Esophagus muscularis mucosa (tissue), 4 donors: Measurements from ENCODE around the gene SLAMF9. TPM values are rescaled to one million over a fixed set of nuclear protein-coding genes. Genes with fewer than 3 reads are reported as not detected.

ENCODE experiments used
- DNase-seq: peaks from one replicate; pipeline ENCODE4 v3.0.0-alpha.2; 2017; ENCODE audit errors: extremely low spot score
- H3K27ac ChIP-seq, 4 donors: fragments of 200-600 bp; sonication (generic); replicated peaks in 1 of 4; 1 replicate in 3 of 4; 2 replicates in 1 of 4; pipeline ENCODE4 v1.5.1; 2016 to 2019; ENCODE audit warnings: mild to moderate bottlenecking in 1 of 4
- H3K27me3 ChIP-seq, 4 donors: fragments of 200-600 bp; sonication (generic); one replicate each; pipeline versions ENCODE4 v1.5.1 to v1.6.0; 2016 to 2019
- H3K36me3 ChIP-seq, 4 donors: fragments of 200-600 bp; sonication (generic); one replicate each; pipeline ENCODE4 v1.5.1; 2016 to 2019
- H3K4me1 ChIP-seq, 4 donors: fragments of 200-600 bp; sonication (generic); one replicate each; pipeline ENCODE4 v1.5.1; 2016 to 2019
- H3K4me3 ChIP-seq, 4 donors: fragments of 200-600 bp; sonication (generic); 1 replicate in 2 of 4; 2 replicates in 2 of 4; pipeline ENCODE4 v1.5.1; 2016 to 2019; ENCODE audit warnings: mild to moderate bottlenecking in 4 of 4, moderate library complexity in 1 of 4
- H3K9me3 ChIP-seq, 4 donors: fragments of 200-600 bp; sonication (generic); 1 replicate in 3 of 4; 2 replicates in 1 of 4; pipeline ENCODE4 v1.5.1; 2016 to 2019
- EP300 ChIP-seq: sonication (generic); formaldehyde crosslinking; IDR thresholded peaks from one replicate; pipeline ENCODE4 v1.6.1; 2017; ENCODE audit warnings: antibody characterized with exemption
- POLR2A ChIP-seq: fragments of 450-650 bp; IDR thresholded peaks from one replicate; pipeline ENCODE4 v1.6.1; 2017; ENCODE audit warnings: antibody characterized with exemption, moderate library complexity, mild to moderate bottlenecking, low read depth
- POLR2AphosphoS5 ChIP-seq, 2 donors: sonication (generic); formaldehyde crosslinking; IDR thresholded peaks; one replicate each; pipeline ENCODE4 v1.6.1; 2017; ENCODE audit warnings: antibody characterized with exemption in 2 of 2
- WGBS: methylation state at CpG from one replicate; pipeline ENCODE4 v1.1.5; 2018; 5-methylcytosine and 5-hydroxymethylcytosine counted together
- intact Hi-C: fragments of 100-400 bp; cut with DNase I; formaldehyde crosslinking; loops from one replicate; pipeline ENCODE4 v1.15.1; 2023
- total RNA-seq, 4 donors: library from RNA; depleted of rRNA; stranded (reverse); fragments of >200 nt; gene quantifications; one replicate each; pipeline versions ENCODE4 v1.1.0 to v1.2.1, GENCODE V29; 2016
- TF ChIP-seq, protein P1 (sequence below), 3 experiments: fragments of 200-600 bp in 2 of 3; fragments of 450-650 bp in 1 of 3; sonication (generic) in 2 of 3; IDR thresholded peaks; one replicate each; pipeline ENCODE4 v1.5.1; 2017 to 2019; ENCODE audit warnings: antibody characterized with exemption in 3 of 3, mild to moderate bottlenecking in 2 of 3, moderate library complexity in 1 of 3

Gene SLAMF9
- total RNA-seq, 4 donors from 2014 or later, result not detected

DNA sequence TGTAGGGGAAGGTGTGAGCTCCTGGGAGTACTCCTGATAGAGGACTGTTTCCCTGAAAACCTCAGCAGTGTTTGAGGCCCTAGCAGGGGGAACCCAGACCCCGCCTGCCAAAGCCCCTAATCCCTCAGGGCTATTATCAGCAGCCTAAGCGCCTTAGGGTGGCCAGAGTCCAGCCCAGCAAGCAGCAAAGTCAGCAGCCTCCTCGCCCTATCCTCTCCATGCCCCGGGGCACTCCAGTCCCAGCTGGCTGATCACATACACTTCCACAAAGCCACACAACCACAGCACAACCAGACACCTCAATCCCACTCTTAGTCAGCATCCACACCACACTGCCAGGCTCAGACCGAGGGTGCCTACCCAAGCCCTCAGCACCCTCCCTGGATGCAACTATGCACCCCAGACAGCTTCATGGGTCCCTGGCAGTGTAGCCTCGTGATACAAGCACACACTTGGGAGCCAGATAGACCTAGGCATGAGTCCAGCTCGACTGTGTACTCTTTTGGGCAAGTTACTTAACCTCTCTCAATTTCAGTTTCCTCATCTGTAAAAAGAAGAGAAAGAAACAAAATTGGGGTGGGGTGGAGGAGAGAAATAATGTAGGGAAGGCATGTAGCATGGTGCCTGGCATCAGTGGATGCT lies 15.7 kb downstream of the SLAMF9 start:
- H3K36me3 ChIP-seq, result no peaks in the 10 kb centered on the region
- no peak for DNase-seq
- TF ChIP-seq POLR2AphosphoS5 (IDR thresholded peaks at IDR 0.05), result no peak
- TF ChIP-seq POLR2A, result no peak
- TF ChIP-seq EP300, result no peak
- TF ChIP-seq, protein P1, sequence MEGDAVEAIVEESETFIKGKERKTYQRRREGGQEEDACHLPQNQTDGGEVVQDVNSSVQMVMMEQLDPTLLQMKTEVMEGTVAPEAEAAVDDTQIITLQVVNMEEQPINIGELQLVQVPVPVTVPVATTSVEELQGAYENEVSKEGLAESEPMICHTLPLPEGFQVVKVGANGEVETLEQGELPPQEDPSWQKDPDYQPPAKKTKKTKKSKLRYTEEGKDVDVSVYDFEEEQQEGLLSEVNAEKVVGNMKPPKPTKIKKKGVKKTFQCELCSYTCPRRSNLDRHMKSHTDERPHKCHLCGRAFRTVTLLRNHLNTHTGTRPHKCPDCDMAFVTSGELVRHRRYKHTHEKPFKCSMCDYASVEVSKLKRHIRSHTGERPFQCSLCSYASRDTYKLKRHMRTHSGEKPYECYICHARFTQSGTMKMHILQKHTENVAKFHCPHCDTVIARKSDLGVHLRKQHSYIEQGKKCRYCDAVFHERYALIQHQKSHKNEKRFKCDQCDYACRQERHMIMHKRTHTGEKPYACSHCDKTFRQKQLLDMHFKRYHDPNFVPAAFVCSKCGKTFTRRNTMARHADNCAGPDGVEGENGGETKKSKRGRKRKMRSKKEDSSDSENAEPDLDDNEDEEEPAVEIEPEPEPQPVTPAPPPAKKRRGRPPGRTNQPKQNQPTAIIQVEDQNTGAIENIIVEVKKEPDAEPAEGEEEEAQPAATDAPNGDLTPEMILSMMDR (IDR thresholded peaks at IDR 0.05), result no peak
- no peaks in the 10 kb centered on the region for H3K9me3 ChIP-seq
- peaks cover 0 to 40% (median 0%) of the 10 kb centered on the region in 4 donors for H3K27me3 ChIP-seq
- intact Hi-C loops, result loop anchor here (1.0 kb wide), 1 partner anchor 67 kb away; no protein-coding TSS in a partner anchor
- no peak overlapping the region for H3K4me3 ChIP-seq
- WGBS, result 73% methylated on average over 7 of the region's 7 CpGs
- no peak overlapping the region for H3K27ac ChIP-seq
- H3K4me1 ChIP-seq, result peaks cover 0 to 8% (median 8%) of the 10 kb centered on the region in 4 donors

DNA sequence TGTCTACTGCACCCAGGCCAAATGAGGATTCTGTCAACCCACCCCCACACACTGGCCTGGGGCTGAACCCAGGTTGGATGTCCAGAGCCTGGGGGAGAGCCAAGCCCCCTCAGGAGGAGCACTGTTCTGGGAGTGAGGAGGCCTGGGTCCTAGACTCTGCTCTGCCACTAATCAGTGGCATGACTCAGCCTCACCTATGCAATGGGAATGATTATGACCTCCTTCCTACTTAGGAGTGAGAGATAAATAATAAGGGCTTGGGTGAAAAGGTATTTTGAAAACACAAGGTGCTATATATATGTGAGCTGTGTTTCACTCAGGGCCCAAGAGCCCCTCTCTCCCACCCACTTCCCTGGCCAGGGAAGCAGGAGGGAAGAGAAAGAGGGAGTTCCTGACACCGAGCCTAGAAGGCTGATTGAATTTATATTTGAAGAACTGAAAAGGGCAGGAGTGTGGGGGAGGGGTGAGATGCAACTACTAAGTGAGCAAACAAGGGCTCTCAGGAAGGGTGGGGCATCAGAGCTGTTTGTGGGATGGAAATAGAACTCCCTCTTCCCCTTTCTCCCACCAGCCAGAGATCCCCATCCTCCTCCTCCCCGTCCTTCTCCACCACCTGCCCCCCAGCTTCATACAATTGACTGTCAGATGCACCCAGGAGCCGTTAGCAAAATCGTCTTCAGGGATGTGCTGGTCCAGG lies 16.8 kb downstream of the SLAMF9 start:
- Histone ChIP-seq H3K27ac (no peak overlapping the region), H3K4me1 (peaks cover 0 to 8% (median 8%) of the 10 kb centered on the region in 4 donors), H3K9me3 (no peaks in the 10 kb centered on the region), H3K36me3 (no peaks in the 10 kb centered on the region), H3K27me3 (peaks cover 0 to 29% (median 0%) of the 10 kb centered on the region in 4 donors), H3K4me3 (no peak overlapping the region)
- TF ChIP-seq EP300 (no peak), POLR2A (no peak), POLR2AphosphoS5 (IDR thresholded peaks at IDR 0.05) (no peak)
- TF ChIP-seq, protein P1 (IDR thresholded peaks at IDR 0.05), result no peak
- WGBS, result 44% methylated on average over 4 of the region's 4 CpGs
- intact Hi-C loops, result no loop called here
- DNase-seq, result no peak

DNA sequence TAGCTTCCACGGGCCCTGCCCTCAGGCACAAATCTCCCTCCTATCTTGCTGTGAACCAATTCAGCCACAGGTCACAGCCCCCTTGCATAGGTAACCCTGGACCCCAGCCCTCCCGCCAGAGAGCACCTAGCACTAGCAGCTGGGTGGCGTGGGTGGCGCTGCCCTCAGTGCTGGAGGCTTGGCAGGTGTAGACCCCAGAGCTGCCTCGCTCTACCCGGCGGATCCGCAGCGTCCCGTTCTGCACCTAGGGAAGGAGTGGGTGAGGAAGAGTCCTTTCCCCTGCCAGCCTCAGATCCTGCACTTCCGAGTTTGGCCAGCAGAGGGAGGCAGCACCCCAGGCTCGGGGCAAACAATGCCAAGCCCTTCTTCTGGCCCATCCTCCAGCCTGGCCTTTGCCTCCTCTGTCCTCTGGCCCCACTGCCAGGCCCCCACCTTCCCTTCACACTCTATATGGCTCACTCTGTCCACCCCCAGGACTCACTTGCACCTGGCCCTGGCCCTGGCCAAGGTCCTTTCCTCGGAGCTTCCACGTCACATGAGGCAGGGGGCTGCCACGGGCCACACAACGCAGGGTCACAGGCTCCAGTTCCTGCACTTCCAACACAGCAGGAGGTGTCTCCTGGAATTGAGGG lies 17.6 kb downstream of the SLAMF9 start:
- Histone ChIP-seq H3K27me3 (peaks cover 0 to 21% (median 0%) of the 10 kb centered on the region in 4 donors), H3K36me3 (no peaks in the 10 kb centered on the region), H3K4me3 (no peak overlapping the region), H3K27ac (no peak overlapping the region), H3K9me3 (no peaks in the 10 kb centered on the region), H3K4me1 (peaks cover 0 to 8% (median 8%) of the 10 kb centered on the region in 4 donors)
- 58% methylated on average over 7 of the region's 16 CpGs for WGBS
- no peak for DNase-seq
- TF ChIP-seq POLR2AphosphoS5 (IDR thresholded peaks at IDR 0.05) (peak in 1 of 2 donors; percentile 21), POLR2A (no peak), EP300 (no peak)
- TF ChIP-seq, protein P1 (IDR thresholded peaks at IDR 0.05), result peak in 2 of 3 experiments; percentile 90 to 95
- intact Hi-C loops, result no loop called here

DNA sequence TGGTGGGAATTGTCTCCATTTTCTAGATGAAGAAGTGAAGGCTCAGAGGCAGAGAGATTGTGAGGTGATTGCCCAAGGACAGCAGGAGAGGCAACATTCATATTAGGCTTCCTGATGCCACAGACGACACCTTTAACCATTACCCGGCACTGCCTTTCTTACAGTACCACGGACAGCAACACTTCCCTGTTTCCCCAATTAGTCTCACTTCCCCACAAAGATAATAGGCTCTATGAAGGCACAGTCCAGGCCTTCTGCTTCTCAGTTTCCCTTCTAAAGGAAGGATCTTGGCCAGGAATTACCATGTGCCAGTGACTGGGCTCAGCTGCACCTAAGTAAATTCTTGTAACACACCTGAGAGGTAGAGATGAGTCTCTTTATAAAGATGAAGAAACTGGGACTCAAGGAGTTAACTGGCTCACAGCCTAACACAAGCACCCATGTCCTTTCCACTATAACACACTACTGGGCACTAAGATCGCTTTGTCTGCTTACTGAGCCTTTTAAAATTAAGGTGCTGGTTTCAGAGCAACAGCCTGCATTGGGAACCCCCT lies 18.2 kb downstream of the SLAMF9 start:
- H3K36me3 ChIP-seq, result no peaks in the 10 kb centered on the region
- no peak overlapping the region for H3K27ac ChIP-seq
- no peak overlapping the region for H3K4me3 ChIP-seq
- peaks cover 0 to 8% (median 8%) of the 10 kb centered on the region in 4 donors for H3K4me1 ChIP-seq
- WGBS, result 64% methylated on average over 4 of the region's 4 CpGs
- TF ChIP-seq POLR2AphosphoS5 (IDR thresholded peaks at IDR 0.05), result no peak
- no peak for TF ChIP-seq POLR2A
- peaks cover 0 to 17% (median 0%) of the 10 kb centered on the region in 4 donors for H3K27me3 ChIP-seq
- intact Hi-C loops, result no loop called here
- no peaks in the 10 kb centered on the region for H3K9me3 ChIP-seq
- DNase-seq, result no peak

DNA sequence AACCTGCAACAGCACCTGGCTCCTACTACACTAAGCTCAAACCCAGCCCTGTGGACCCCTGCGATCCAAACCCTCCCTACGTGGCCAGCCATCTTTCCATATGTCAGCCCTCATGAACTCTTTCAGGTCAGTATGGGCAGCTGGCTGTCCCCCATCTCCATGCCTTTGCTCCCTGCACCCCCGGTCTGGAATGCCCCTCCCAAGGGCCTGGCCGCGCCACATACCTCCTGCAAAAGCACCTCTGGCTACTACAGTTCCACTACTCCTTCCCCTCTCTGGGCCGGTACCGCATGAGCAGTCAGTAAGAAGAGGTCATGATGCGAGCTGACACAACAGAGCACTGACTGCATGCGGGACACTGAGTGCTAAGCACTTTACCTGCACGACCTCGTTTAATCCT lies 18.7 kb downstream of the SLAMF9 start:
- Histone ChIP-seq H3K9me3 (no peaks in the 10 kb centered on the region), H3K4me1 (peaks cover 0 to 8% (median 8%) of the 10 kb centered on the region in 4 donors), H3K27ac (no peak overlapping the region), H3K27me3 (peaks cover 0 to 17% (median 0%) of the 10 kb centered on the region in 4 donors), H3K4me3 (no peak overlapping the region), H3K36me3 (no peaks in the 10 kb centered on the region)
- no peak for DNase-seq
- WGBS, result 89% methylated on average over 11 of the region's 11 CpGs
- no peak for TF ChIP-seq EP300
- TF ChIP-seq POLR2AphosphoS5 (IDR thresholded peaks at IDR 0.05), result no peak
- TF ChIP-seq, protein P1 (IDR thresholded peaks at IDR 0.05), result no peak
- no peak for TF ChIP-seq POLR2A
- intact Hi-C loops, result no loop called here
